Loucy (cell line): ENCODE measurements around the gene ANXA4.

Experiments
- EZH2phosphoT487 ChIP-seq: fragments of 200-600 bp; IDR thresholded peaks from 2 replicates; pipeline ENCODE4 v1.6.1; 2018; ENCODE audit warnings: antibody characterized with exemption, mild to moderate bottlenecking, moderate library complexity, borderline replicate concordance
- TF ChIP-seq, protein P1 (sequence below): fragments of 200-600 bp; sonication (generic); conservative IDR thresholded peaks from 2 replicates; pipeline ENCODE4 v1.5.1; 2014; ENCODE audit warnings: mild to moderate bottlenecking, antibody characterized with exemption, low read length

DNA sequence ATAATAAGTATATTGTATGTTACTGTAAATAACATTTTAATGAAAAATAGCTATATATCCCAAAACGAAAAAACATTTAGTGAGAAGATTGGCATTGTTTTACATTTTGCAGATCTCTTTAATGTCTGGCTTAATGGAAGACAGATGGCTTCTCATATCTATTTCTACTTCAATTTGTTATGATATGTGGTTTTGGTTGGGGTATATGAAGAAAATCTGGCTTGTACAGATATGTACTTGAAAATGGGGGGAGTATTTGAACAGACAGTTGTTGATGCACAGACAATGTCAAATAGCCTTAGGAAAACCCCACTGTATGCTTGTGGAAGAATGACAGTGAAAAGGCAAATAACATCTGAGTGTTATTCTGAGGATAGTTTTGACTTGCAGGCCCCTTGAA, 64.0 kb downstream of the ANXA4 start:
- TF ChIP-seq, protein P1, sequence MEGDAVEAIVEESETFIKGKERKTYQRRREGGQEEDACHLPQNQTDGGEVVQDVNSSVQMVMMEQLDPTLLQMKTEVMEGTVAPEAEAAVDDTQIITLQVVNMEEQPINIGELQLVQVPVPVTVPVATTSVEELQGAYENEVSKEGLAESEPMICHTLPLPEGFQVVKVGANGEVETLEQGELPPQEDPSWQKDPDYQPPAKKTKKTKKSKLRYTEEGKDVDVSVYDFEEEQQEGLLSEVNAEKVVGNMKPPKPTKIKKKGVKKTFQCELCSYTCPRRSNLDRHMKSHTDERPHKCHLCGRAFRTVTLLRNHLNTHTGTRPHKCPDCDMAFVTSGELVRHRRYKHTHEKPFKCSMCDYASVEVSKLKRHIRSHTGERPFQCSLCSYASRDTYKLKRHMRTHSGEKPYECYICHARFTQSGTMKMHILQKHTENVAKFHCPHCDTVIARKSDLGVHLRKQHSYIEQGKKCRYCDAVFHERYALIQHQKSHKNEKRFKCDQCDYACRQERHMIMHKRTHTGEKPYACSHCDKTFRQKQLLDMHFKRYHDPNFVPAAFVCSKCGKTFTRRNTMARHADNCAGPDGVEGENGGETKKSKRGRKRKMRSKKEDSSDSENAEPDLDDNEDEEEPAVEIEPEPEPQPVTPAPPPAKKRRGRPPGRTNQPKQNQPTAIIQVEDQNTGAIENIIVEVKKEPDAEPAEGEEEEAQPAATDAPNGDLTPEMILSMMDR: no peak
- no peak for TF ChIP-seq EZH2phosphoT487
